ENCODE measurements around the gene CEP152.

Gene CEP152

GRCh38 chr15:48761393-48762158, 49.3 kb downstream of the CEP152 start:
- DNase-seq, result no peak

- DNase-seq, result no peak
Measured at GRCh38 chr15:48759921-48760320, 50.9 kb downstream of the CEP152 start.

- no peak for DNase-seq
Measured at GRCh38 chr15:48757661-48758060, 53.2 kb downstream of the CEP152 start.

GRCh38 chr15:48754011-48754410, 56.9 kb downstream of the CEP152 start:
- DNase-seq, result no peak

- DNase-seq, result no peak
Measured at GRCh38 chr15:48751595-48751994, 59.3 kb downstream of the CEP152 start.

GRCh38 chr15:48748535-48748934, 62.3 kb downstream of the CEP152 start:
- DNase-seq, result no peak

- DNase-seq, result no peak
Measured at GRCh38 chr15:48733615-48734014, 77.3 kb downstream of the CEP152 start.

GRCh38 chr15:48730506-48730905, 80.4 kb downstream of the CEP152 start:
- DNase-seq, result no peak

GRCh38 chr15:48723969-48724368, 86.9 kb downstream of the CEP152 start:
- no peak for DNase-seq

- no peak for DNase-seq
Measured at GRCh38 chr15:48722764-48723661, 87.9 kb downstream of the CEP152 start.

- no peak for DNase-seq
Measured at GRCh38 chr15:48721061-48721810, 89.6 kb downstream of the CEP152 start.

- DNase-seq, result no peak
Measured at GRCh38 chr15:48720646-48721045, 90.2 kb downstream of the CEP152 start.

- DNase-seq, result no peak
Measured at GRCh38 chr15:48719668-48720067, 91.2 kb downstream of the CEP152 start.

- no peak for DNase-seq
Measured at GRCh38 chr15:48718646-48719045, 92.2 kb downstream of the CEP152 start.

GRCh38 chr15:48717458-48717857, 93.4 kb downstream of the CEP152 start:
- DNase-seq, result no peak

GRCh38 chr15:48712546-48712945, 98.3 kb downstream of the CEP152 start:
- DNase-seq, result no peak

GRCh38 chr15:48710952-48711495, 99.8 kb downstream of the CEP152 start:
- DNase-seq, result no peak

GRCh38 chr15:48708641-48709040, 102.2 kb downstream of the CEP152 start:
- DNase-seq, result no peak

GRCh38 chr15:48705381-48705780, 105.5 kb downstream of the CEP152 start:
- no peak for DNase-seq

- no peak for DNase-seq
Measured at GRCh38 chr15:48703544-48703943, 107.3 kb downstream of the CEP152 start.

GRCh38 chr15:48702569-48703236, 108.2 kb downstream of the CEP152 start:
- DNase-seq, result no peak

- DNase-seq, result no peak
Measured at GRCh38 chr15:48696627-48697312, 114.1 kb downstream of the CEP152 start.

Data from activated CD8-positive, alpha-beta memory T cell treated with anti-CD3 and anti-CD28 coated beads, Interleukin-2, amount 50 U/mL, for 48 hours (primary cell).